Glutamatergic neuron (in vitro differentiated cells): Measurements from ENCODE around the gene COL8A1. TPM values are rescaled to one million over a fixed set of nuclear protein-coding genes. Genes with fewer than 3 reads are reported as not detected.

ENCODE experiments used
- DNase-seq: peaks from one replicate; pipeline ENCODE4 v3.0.0; 2022
- H3K27ac Mint-ChIP-seq: one replicate; pipeline ENCODE4 v1.8.0; 2020; ENCODE audit warnings: mild to moderate bottlenecking, mixed read lengths, inconsistent platforms; ENCODE audit not compliant: unreplicated experiment
- H3K27me3 Mint-ChIP-seq: one replicate; pipeline ENCODE4 v1.8.0; 2020; ENCODE audit warnings: mild to moderate bottlenecking, moderate library complexity, mixed read lengths, inconsistent platforms; ENCODE audit not compliant: unreplicated experiment
- H3K36me3 Mint-ChIP-seq: one replicate; pipeline ENCODE4 v1.8.0; 2020; ENCODE audit warnings: mild to moderate bottlenecking, mixed read lengths, inconsistent platforms; ENCODE audit not compliant: unreplicated experiment
- H3K4me1 Mint-ChIP-seq: one replicate; pipeline ENCODE4 v1.8.0; 2020; ENCODE audit warnings: mild to moderate bottlenecking, low read depth, mixed read lengths, inconsistent platforms; ENCODE audit not compliant: unreplicated experiment
- H3K4me3 Mint-ChIP-seq: one replicate; pipeline ENCODE4 v1.8.0; 2020; ENCODE audit warnings: mild to moderate bottlenecking, mixed read lengths, inconsistent platforms; ENCODE audit not compliant: unreplicated experiment
- H3K9me3 Mint-ChIP-seq: one replicate; pipeline ENCODE4 v1.8.0; 2020; ENCODE audit warnings: mild to moderate bottlenecking, moderate library complexity, mixed read lengths, inconsistent platforms; ENCODE audit not compliant: unreplicated experiment
- total RNA-seq: library from RNA; stranded (reverse); fragmentation: NEBNext Ultra II Directional; extraction: Animal tissue kit (Norgen Biotek cat#: 25700); gene quantifications from one replicate; pipeline ENCODE4 v1.2.1, GENCODE V29; 2021; ENCODE audit not compliant: unreplicated experiment
- TF ChIP-seq, protein P1 (sequence below): fragments of 200-600 bp; sonication (generic); IDR thresholded peaks from one replicate; pipeline ENCODE4 v1.5.0; 2021; ENCODE audit not compliant: partially characterized antibody, unreplicated experiment

Gene COL8A1
- total RNA-seq, 1 donor from 2014 or later: 0.25 TPM

DNA sequence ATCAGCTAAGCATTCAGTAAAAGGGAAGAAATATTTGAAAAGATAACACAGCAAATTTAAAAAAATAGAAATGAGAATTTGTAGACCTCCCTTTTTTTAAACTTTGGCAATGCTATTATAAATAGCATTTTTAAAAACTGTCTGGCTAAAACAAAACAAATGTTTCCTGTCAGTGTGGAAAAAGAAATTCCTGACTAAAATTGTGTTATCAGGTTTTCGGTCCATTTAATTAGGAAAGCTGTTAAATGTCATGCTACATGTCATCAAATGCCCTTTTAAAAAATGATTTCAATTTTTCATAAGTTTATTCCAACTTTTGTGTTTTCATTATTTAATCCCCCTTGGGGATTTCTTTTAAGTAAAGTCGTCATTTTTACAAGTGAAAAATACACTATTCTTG lies 29.6 kb downstream of the COL8A1 start:
- no peak for DNase-seq
- H3K4me1 Mint-ChIP-seq: no peaks in the 10 kb centered on the region
- no peaks in the 10 kb centered on the region for H3K36me3 Mint-ChIP-seq
- TF ChIP-seq, protein P1, sequence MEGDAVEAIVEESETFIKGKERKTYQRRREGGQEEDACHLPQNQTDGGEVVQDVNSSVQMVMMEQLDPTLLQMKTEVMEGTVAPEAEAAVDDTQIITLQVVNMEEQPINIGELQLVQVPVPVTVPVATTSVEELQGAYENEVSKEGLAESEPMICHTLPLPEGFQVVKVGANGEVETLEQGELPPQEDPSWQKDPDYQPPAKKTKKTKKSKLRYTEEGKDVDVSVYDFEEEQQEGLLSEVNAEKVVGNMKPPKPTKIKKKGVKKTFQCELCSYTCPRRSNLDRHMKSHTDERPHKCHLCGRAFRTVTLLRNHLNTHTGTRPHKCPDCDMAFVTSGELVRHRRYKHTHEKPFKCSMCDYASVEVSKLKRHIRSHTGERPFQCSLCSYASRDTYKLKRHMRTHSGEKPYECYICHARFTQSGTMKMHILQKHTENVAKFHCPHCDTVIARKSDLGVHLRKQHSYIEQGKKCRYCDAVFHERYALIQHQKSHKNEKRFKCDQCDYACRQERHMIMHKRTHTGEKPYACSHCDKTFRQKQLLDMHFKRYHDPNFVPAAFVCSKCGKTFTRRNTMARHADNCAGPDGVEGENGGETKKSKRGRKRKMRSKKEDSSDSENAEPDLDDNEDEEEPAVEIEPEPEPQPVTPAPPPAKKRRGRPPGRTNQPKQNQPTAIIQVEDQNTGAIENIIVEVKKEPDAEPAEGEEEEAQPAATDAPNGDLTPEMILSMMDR: no peak
- no peak overlapping the region for H3K4me3 Mint-ChIP-seq
- no peak overlapping the region for H3K27ac Mint-ChIP-seq
- no peaks in the 10 kb centered on the region for H3K9me3 Mint-ChIP-seq
- no peaks in the 10 kb centered on the region for H3K27me3 Mint-ChIP-seq

DNA sequence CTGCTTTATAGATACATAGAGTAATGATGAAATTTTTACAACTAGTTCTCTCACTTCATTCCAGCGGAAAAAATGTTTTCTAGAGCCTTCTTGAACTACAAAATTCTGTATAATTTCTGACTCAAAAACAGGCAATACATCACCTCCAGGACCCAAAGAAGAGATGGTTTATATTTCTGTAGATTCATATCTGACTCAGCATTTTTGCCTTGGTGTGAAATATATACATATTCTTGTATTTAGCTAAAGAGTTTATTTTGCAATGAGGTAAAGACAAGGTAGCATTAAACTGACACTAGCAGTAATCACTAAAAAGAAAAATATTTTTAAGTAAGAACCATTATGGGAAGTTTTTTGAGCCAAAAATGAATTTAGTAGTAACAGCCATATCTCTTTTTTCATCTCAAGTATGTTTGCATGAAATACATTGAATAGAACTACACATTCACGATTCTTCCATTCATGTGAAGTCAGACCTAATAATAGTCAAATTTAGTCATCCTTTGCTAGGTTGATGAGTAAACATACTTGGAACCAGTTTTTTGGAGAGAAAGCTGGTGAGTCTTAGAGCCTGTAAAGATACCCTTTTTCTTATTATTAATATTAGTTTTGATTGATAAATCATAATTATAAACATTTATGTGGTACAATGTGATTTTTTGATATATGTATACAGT lies 31.6 kb downstream of the COL8A1 start:
- H3K36me3 Mint-ChIP-seq: no peaks in the 10 kb centered on the region
- H3K4me3 Mint-ChIP-seq: no peak overlapping the region
- no peaks in the 10 kb centered on the region for H3K4me1 Mint-ChIP-seq
- DNase-seq: no peak
- no peaks in the 10 kb centered on the region for H3K27me3 Mint-ChIP-seq
- no peaks in the 10 kb centered on the region for H3K9me3 Mint-ChIP-seq
- TF ChIP-seq, protein P1: no peak
- no peak overlapping the region for H3K27ac Mint-ChIP-seq

GRCh38 chr3:99670556-99670950 lies 32.2 kb downstream of the COL8A1 start:
- Mint-ChIP-seq H3K4me3 (no peak overlapping the region), H3K9me3 (no peaks in the 10 kb centered on the region), H3K27ac (no peak overlapping the region), H3K4me1 (no peaks in the 10 kb centered on the region), H3K27me3 (no peaks in the 10 kb centered on the region), H3K36me3 (no peaks in the 10 kb centered on the region)
- TF ChIP-seq, protein P1: no peak
- DNase-seq: no peak

GRCh38 chr3:99674086-99674789 lies 35.8 kb downstream of the COL8A1 start:
- Mint-ChIP-seq H3K27me3 (no peaks in the 10 kb centered on the region), H3K9me3 (no peaks in the 10 kb centered on the region), H3K4me3 (no peak overlapping the region), H3K27ac (no peak overlapping the region), H3K4me1 (no peaks in the 10 kb centered on the region), H3K36me3 (no peaks in the 10 kb centered on the region)
- DNase-seq: no peak
- TF ChIP-seq, protein P1: no peak

DNA sequence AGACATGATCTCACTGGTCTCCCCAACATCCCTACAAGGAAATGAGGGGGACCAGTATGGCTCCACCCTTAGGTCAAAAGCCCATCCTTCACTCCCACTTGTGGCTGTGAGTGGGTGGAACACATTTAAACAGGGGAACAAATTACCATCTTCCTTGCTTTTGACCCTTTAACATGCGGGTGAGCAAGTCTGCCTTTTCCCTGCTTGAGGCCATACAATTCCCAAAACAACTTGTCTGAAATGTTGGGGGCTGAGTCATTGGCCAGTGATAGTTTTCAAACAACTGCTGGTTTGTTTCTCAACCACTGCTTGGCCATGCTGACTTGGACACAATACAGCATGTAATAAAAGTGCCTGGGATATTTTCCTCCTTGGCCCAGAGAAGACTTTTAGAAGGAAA lies 39.6 kb downstream of the COL8A1 start:
- peaks cover 1% of the 10 kb centered on the region for H3K9me3 Mint-ChIP-seq
- H3K4me3 Mint-ChIP-seq: no peak overlapping the region
- TF ChIP-seq, protein P1: no peak
- H3K27ac Mint-ChIP-seq: no peak overlapping the region
- no peak for DNase-seq
- H3K36me3 Mint-ChIP-seq: no peaks in the 10 kb centered on the region
- H3K4me1 Mint-ChIP-seq: no peaks in the 10 kb centered on the region
- H3K27me3 Mint-ChIP-seq: no peaks in the 10 kb centered on the region
